Fibroblast of peridontal ligament (primary cell): ENCODE measurements around the gene GRIA3.
A peak's percentile ranks its signal among the peaks of the same experiment; 100 is the strongest.

ENCODE experiments used
- DNase-seq: peaks from one replicate; pipeline ENCODE4 v3.0.0-alpha.2; 2010; ENCODE audit errors: extremely low read depth

GRIA3 gene

GRCh38 chrX:123193101-123193500 is 9.0 kb downstream of the GRIA3 start:
- DNase-seq = no peak

- DNase-seq = no peak
Measured at GRCh38 chrX:123199338-123199737, 15.3 kb downstream of the GRIA3 start.

- no peak for DNase-seq
Measured at GRCh38 chrX:123201720-123202119, 17.6 kb downstream of the GRIA3 start.

GRCh38 chrX:123202523-123202922 is 18.4 kb downstream of the GRIA3 start:
- no peak for DNase-seq

- no peak for DNase-seq
Measured at GRCh38 chrX:123203772-123204171, 19.7 kb downstream of the GRIA3 start.

GRCh38 chrX:123206176-123206575 is 22.1 kb downstream of the GRIA3 start:
- DNase-seq = no peak

- no peak for DNase-seq
Measured at GRCh38 chrX:123210252-123210651, 26.2 kb downstream of the GRIA3 start.

- no peak for DNase-seq
Measured at GRCh38 chrX:123215397-123216089, 31.5 kb downstream of the GRIA3 start.

GRCh38 chrX:123217077-123217476 is 33.0 kb downstream of the GRIA3 start:
- DNase-seq = peak; percentile 58

- no peak for DNase-seq
Measured at GRCh38 chrX:123217728-123218127, 33.6 kb downstream of the GRIA3 start.

GRCh38 chrX:123219916-123220315 is 35.8 kb downstream of the GRIA3 start:
- DNase-seq = no peak

GRCh38 chrX:123222920-123223319 is 38.8 kb downstream of the GRIA3 start:
- no peak for DNase-seq

- no peak for DNase-seq
Measured at GRCh38 chrX:123223409-123223808, 39.3 kb downstream of the GRIA3 start.

- no peak for DNase-seq
Measured at GRCh38 chrX:123223859-123224258, 39.8 kb downstream of the GRIA3 start.

GRCh38 chrX:123230798-123231197 is 46.7 kb downstream of the GRIA3 start:
- no peak for DNase-seq

- no peak for DNase-seq
Measured at GRCh38 chrX:123236859-123237258, 52.8 kb downstream of the GRIA3 start.

GRCh38 chrX:123237271-123237670 is 53.2 kb downstream of the GRIA3 start:
- no peak for DNase-seq

GRCh38 chrX:123254457-123254856 is 70.4 kb downstream of the GRIA3 start:
- no peak for DNase-seq

- DNase-seq = no peak
Measured at GRCh38 chrX:123256378-123256777, 72.3 kb downstream of the GRIA3 start.

- no peak for DNase-seq
Measured at GRCh38 chrX:123260920-123261418, 76.9 kb downstream of the GRIA3 start.

- DNase-seq = no peak
Measured at GRCh38 chrX:123263270-123263669, 79.2 kb downstream of the GRIA3 start.

GRCh38 chrX:123263747-123264146 is 79.7 kb downstream of the GRIA3 start:
- DNase-seq = no peak

GRCh38 chrX:123267220-123267619 is 83.1 kb downstream of the GRIA3 start:
- peak; percentile 54 for DNase-seq

- no peak for DNase-seq
Measured at GRCh38 chrX:123271902-123272301, 87.8 kb downstream of the GRIA3 start.
